K562 (cell line): ENCODE measurements around the gene CALU. TPM values are rescaled to one million over a fixed set of nuclear protein-coding genes. Genes with fewer than 3 reads are reported as not detected.
A peak's percentile ranks its signal among the peaks of the same experiment; 100 is the strongest.

ENCODE experiments used
- ATAC-seq: fragments of 200-7000 bp; cut with Tn5 transposase; 3 replicates; pipeline ENCODE4 v1.9.1; 2020; ENCODE audit warnings: moderate library complexity
- BruUV-seq: library from RNA; stranded (reverse); fragments of 400-500 nt; replicated peaks from 2 replicates; lab custom pipeline; 2021; lab: Mats Ljungman, UMichigan
- CTCF ChIA-PET: fragments of 300-600 bp; formaldehyde crosslinking; extraction: SDS; loops from one replicate; lab custom pipeline; 2021; ENCODE audit warnings: low intra/inter-chr PET ratio; lab: Yijun Ruan, JAX
- POLR2A ChIA-PET: fragments of 300-600, 350-650 bp; sonication (Branson Sonifier 250); formaldehyde crosslinking; extraction: SDS; loops from one replicate; lab custom pipeline; 2021; ENCODE audit warnings: antibody characterized with exemption, inconsistent platforms; lab: Yijun Ruan, JAX
- DNase-seq, 4 experiments: peaks; one replicate each; pipeline versions ENCODE4 v3.0.0 to v3.0.0-alpha.2; 2011 to 2018; ENCODE audit warnings: low spot score in 3 of 4, mixed read lengths in 3 of 4; ENCODE audit errors: extremely low read depth in 1 of 4
- FAIRE-seq: peaks from 2 replicates; lab custom pipeline; 2011; peaks lifted over from hg19 to GRCh38; lab: Jason Lieb, UNC
- H2AFZ ChIP-seq: 2 replicates; pipeline ENCODE4 v1.6.0; 2011; ENCODE audit warnings: low read depth, low read length, control low read depth, inconsistent platforms
- H3K27ac ChIP-seq: fragments of 200-600 bp; 3 replicates; pipeline ENCODE4 v1.8.0; 2011; ENCODE audit warnings: low read depth, mild to moderate bottlenecking, control low read depth, inconsistent platforms, low read length, moderate library complexity, mixed read lengths; ENCODE audit errors: extremely low read depth
- H3K27me3 ChIP-seq, 2 experiments: fragments of 300-600 bp in 1 of 2; 2 replicates in 1 of 2; 3 replicates in 1 of 2; pipeline versions ENCODE4 v1.6.0 to v1.8.0; 2011; ENCODE audit warnings: inconsistent platforms in 2 of 2, low read length in 2 of 2, mild to moderate bottlenecking in 1 of 2, mixed read lengths in 1 of 2, moderate library complexity in 1 of 2; ENCODE audit not compliant: control insufficient read depth in 2 of 2, insufficient read depth in 2 of 2
- H3K36me3 ChIP-seq: fragments of 300-600 bp; 3 replicates; pipeline ENCODE4 v1.8.0; 2011; ENCODE audit warnings: mild to moderate bottlenecking, low read length, inconsistent platforms; ENCODE audit not compliant: control insufficient read depth, insufficient read depth
- H3K4me1 ChIP-seq, 2 experiments: fragments of 200-600 bp in 1 of 2; replicated peaks in 1 of 2; 2 replicates in 1 of 2; 3 replicates in 1 of 2; pipeline versions ENCODE4 v1.5.1 to v1.8.0; 2011; ENCODE audit warnings: inconsistent platforms in 2 of 2, low read length in 2 of 2, mild to moderate bottlenecking in 1 of 2, mixed read lengths in 1 of 2, moderate library complexity in 1 of 2; ENCODE audit not compliant: control insufficient read depth in 2 of 2, insufficient read depth in 2 of 2
- H3K4me2 ChIP-seq: 2 replicates; pipeline ENCODE4 v1.6.1; 2011; ENCODE audit warnings: low read length, control low read depth, inconsistent platforms, mixed read lengths; ENCODE audit not compliant: insufficient read depth
- H3K4me3 ChIP-seq: fragments of 200-600 bp; sonication (generic), shearing (Covaris generic); 2 replicates; pipeline ENCODE4 v1.5.1; 2016; ENCODE audit warnings: control low read depth, inconsistent platforms
- H3K79me2 ChIP-seq: fragments of 200-600 bp; 3 replicates; pipeline ENCODE4 v1.8.0; 2011; ENCODE audit warnings: low read length, inconsistent platforms; ENCODE audit not compliant: control insufficient read depth, insufficient read depth
- H3K9ac ChIP-seq, 2 experiments: 2 replicates each; pipeline versions ENCODE4 v1.6.0 to v1.6.1; 2011; ENCODE audit warnings: low read depth in 2 of 2, low read length in 2 of 2, control low read depth in 1 of 2, inconsistent platforms in 1 of 2, mild to moderate bottlenecking in 1 of 2, mixed read lengths in 1 of 2; ENCODE audit not compliant: insufficient read depth in 1 of 2
- H3K9me1 ChIP-seq: one replicate; pipeline ENCODE4 v1.6.0; 2011; ENCODE audit warnings: inconsistent platforms, mild to moderate bottlenecking, low read length, moderate library complexity; ENCODE audit not compliant: control insufficient read depth, insufficient read depth
- H3K9me3 ChIP-seq: replicated peaks from 2 replicates; pipeline ENCODE4 v1.5.1; 2011; ENCODE audit warnings: low read depth, low read length, inconsistent platforms; ENCODE audit not compliant: control insufficient read depth, insufficient read depth
- H4K20me1 ChIP-seq: replicated peaks from 2 replicates; pipeline ENCODE4 v1.6.1; 2011; ENCODE audit warnings: low read length, inconsistent platforms, mixed read lengths; ENCODE audit not compliant: control insufficient read depth, insufficient read depth
- CCAR2 ChIP-seq: fragments of 200-400 bp; formaldehyde crosslinking; IDR thresholded peaks from 2 replicates; pipeline ENCODE4 v1.6.1; 2017; ENCODE audit warnings: mild to moderate bottlenecking, low read depth, low read length
- EHMT2 ChIP-seq: fragments of 450-650 bp; IDR thresholded peaks from 2 replicates; pipeline ENCODE4 v1.6.1; 2018; ENCODE audit warnings: antibody characterized with exemption
- FIP1L1 ChIP-seq: fragments of 200-400 bp; formaldehyde crosslinking; IDR thresholded peaks from 2 replicates; pipeline ENCODE4 v1.6.1; 2018; ENCODE audit warnings: mild to moderate bottlenecking, low read depth, low read length; ENCODE audit not compliant: poor library complexity, severe bottlenecking
- RUNX1 ChIP-seq: sonication (generic); IDR thresholded peaks from 2 replicates; pipeline ENCODE4 v1.6.1; 2016; ENCODE audit warnings: antibody characterized with exemption, low read depth
- SRSF9 ChIP-seq: fragments of 200-400 bp; formaldehyde crosslinking; IDR thresholded peaks from 2 replicates; pipeline ENCODE4 v1.6.1; 2017; ENCODE audit warnings: low read depth, low read length, borderline replicate concordance
- WHSC1 ChIP-seq: IDR thresholded peaks from one replicate; pipeline ENCODE4 v1.6.1; 2012; ENCODE audit warnings: low read length, control low read depth, inconsistent platforms
- ZNF212 ChIP-seq: fragments of 450-650 bp; formaldehyde crosslinking; IDR thresholded peaks from 2 replicates; pipeline ENCODE4 v1.4.0; 2020; ENCODE audit warnings: mild to moderate bottlenecking
- WGBS: fragments of 100-300 bp; shearing (Covaris generic); methylation state at CpG from one replicate; pipeline ENCODE4 v1.1.6; 2016; ENCODE audit warnings: low coverage, mixed read lengths; ENCODE audit not compliant: insufficient coverage; ENCODE audit errors: missing lambda C conversion rate; 5-methylcytosine and 5-hydroxymethylcytosine counted together
- in situ Hi-C: fragments of 300-500 bp; cut with MboI; formaldehyde crosslinking; loops from 4 replicates; pipeline ENCODE4 v1.15.0; 2018; ENCODE audit warnings: inconsistent platforms, mixed read lengths
- intact Hi-C: fragments of 100-400 bp; cut with micrococcal nuclease; formaldehyde crosslinking; loops from 2 replicates; pipeline ENCODE4 v1.14.2; 2022
- polyA plus RNA-seq, 8 experiments: library from polyadenylated mRNA; depleted of rRNA in 4 of 8; stranded (reverse) in 5 of 8; unstranded in 3 of 8; fragments of >200 nt; fragmentation: Nextera tagmentation in 2 of 8; fragmentation: Illumina TruSeq in 1 of 8; extraction: Ambion mirVana in 2 of 8; extraction: Trizol in 1 of 8; gene quantifications; 2 replicates each; pipeline versions ENCODE4 v1.2.1 to v1.2.3, GENCODE V29; 2011 to 2014; ENCODE audit warnings: inconsistent platforms in 1 of 8, missing spikeins in 1 of 8
- total RNA-seq, 7 experiments: library from RNA; depleted of rRNA in 6 of 7; stranded (reverse); fragments of >200 nt in 6 of 7; fragmentation: Illumina TruSeq in 2 of 7; extraction: Trizol in 2 of 7; gene quantifications; 2 replicates each; pipeline versions ENCODE4 v1.2.1 to v1.2.3, GENCODE V29; 2011 to 2021; ENCODE audit warnings: low replicate concordance in 1 of 7
- TF ChIP-seq, protein P1 (sequence below): sonication (generic); formaldehyde crosslinking; IDR thresholded peaks from 2 replicates; pipeline ENCODE4 v1.8.1; 2023; ENCODE audit warnings: mild to moderate bottlenecking, missing genetic modification reagents, moderate library complexity
- TF ChIP-seq, protein P2 (sequence below): fragments of 450-650 bp; IDR thresholded peaks from one replicate; pipeline ENCODE4 v1.6.1; 2018; ENCODE audit warnings: mild to moderate bottlenecking, moderate library complexity; ENCODE audit not compliant: partially characterized antibody
- TF ChIP-seq, protein P3 (sequence below): fragments of 250-450 bp; sonication (Bioruptor Pico); IDR thresholded peaks from 2 replicates; pipeline ENCODE4 v1.4.0; 2020; ENCODE audit warnings: mild to moderate bottlenecking, moderate library complexity
- TF ChIP-seq, protein P4 (sequence below): fragments of 200-800 bp; sonication (Bioruptor generic); IDR thresholded peaks from 2 replicates; pipeline ENCODE4 v1.6.1; 2016; ENCODE audit warnings: missing genetic modification characterization, missing compliant biosample characterization

Gene CALU
- total and polyA plus RNA-seq, 9 of the 15 experiments (the other 6 are each of a cell fraction or from before 2014, with no cell fraction given) = 166 to 286 (median 215) TPM

DNA sequence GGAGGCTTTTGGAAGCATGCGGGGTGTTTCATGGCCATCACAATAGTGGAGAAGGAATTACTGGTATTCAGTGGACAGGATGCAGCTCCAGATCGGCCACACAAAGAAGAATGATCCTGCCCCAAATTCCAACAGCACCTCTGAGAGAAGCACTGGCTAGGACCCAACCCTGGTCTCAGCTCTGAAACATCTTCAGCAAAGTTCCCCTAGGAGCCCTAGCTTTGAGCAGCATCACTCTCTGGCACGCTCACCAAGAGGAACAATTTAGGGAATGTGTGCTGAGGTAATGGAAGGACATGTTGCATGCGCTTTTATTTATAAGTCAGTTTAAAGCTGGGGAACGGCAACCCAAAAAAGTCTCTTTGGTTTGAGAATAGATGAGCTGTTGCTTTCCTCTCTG, 42.0 kb downstream of the CALU start:
- Histone ChIP-seq H3K9me3 (no peaks in the 10 kb centered on the region), H3K9me1 (no peaks in the 10 kb centered on the region), H3K4me1 (peaks cover 5 to 22% of the 10 kb centered on the region in 2 experiments; a peak in 4 of 5 replicates), H4K20me1 (no peaks in the 10 kb centered on the region), H3K79me2 (no peaks in the 10 kb centered on the region), H2AFZ (peak overlapping the region; percentile 29; the same call in 1 of the 2 replicates), H3K27me3 (no peaks in the 10 kb centered on the region; a peak in 1 of 5 replicates), H3K4me3 (no peak overlapping the region), H3K36me3 (no peaks in the 10 kb centered on the region), H3K9ac (no peak overlapping the region), H3K4me2 (no peak overlapping the region), H3K27ac (no peak overlapping the region)
- ATAC-seq (no peak), DNase-seq (no peak), FAIRE-seq (no peak)
- POLR2A ChIA-PET = interaction anchor here (0.7 to 3.1 kb wide), 7 partner anchors 8 to 52 kb away, joined by 3 to 18 read pairs (median 4); partner anchors contain the start of gene CALU
- 69% methylated on average over 5 of the region's 5 CpGs for WGBS
- in situ Hi-C loops = no loop called here
- no TSS peak for BruUV-seq
- CTCF ChIA-PET = no interaction called here
- intact Hi-C loops = loop anchor here (5.0 kb wide), 1 partner anchor 81 kb away; the partner anchor contains the start of gene ATP6V1F
- TF ChIP-seq RUNX1 = no peak
- TF ChIP-seq, protein P1, sequence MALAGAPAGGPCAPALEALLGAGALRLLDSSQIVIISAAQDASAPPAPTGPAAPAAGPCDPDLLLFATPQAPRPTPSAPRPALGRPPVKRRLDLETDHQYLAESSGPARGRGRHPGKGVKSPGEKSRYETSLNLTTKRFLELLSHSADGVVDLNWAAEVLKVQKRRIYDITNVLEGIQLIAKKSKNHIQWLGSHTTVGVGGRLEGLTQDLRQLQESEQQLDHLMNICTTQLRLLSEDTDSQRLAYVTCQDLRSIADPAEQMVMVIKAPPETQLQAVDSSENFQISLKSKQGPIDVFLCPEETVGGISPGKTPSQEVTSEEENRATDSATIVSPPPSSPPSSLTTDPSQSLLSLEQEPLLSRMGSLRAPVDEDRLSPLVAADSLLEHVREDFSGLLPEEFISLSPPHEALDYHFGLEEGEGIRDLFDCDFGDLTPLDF (CRISPR knock-in tag) = no peak
- TF ChIP-seq, protein P2, sequence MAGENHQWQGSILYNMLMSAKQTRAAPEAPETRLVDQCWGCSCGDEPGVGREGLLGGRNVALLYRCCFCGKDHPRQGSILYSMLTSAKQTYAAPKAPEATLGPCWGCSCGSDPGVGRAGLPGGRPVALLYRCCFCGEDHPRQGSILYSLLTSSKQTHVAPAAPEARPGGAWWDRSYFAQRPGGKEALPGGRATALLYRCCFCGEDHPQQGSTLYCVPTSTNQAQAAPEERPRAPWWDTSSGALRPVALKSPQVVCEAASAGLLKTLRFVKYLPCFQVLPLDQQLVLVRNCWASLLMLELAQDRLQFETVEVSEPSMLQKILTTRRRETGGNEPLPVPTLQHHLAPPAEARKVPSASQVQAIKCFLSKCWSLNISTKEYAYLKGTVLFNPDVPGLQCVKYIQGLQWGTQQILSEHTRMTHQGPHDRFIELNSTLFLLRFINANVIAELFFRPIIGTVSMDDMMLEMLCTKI = no peak
- TF ChIP-seq, protein P3, sequence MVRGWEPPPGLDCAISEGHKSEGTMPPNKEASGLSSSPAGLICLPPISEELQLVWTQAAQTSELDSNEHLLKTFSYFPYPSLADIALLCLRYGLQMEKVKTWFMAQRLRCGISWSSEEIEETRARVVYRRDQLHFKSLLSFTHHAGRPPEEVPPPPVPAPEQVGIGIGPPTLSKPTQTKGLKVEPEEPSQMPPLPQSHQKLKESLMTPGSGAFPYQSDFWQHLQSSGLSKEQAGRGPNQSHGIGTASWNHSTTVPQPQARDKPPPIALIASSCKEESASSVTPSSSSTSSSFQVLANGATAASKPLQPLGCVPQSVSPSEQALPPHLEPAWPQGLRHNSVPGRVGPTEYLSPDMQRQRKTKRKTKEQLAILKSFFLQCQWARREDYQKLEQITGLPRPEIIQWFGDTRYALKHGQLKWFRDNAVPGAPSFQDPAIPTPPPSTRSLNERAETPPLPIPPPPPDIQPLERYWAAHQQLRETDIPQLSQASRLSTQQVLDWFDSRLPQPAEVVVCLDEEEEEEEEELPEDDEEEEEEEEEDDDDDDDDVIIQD (CRISPR knock-in tag) = no peak
- TF ChIP-seq WHSC1 = no peak
- TF ChIP-seq SRSF9 = no peak
- TF ChIP-seq ZNF212 (CRISPR knock-in tag) = no peak
- no peak for TF ChIP-seq CCAR2
- no peak for TF ChIP-seq FIP1L1
- no peak for TF ChIP-seq EHMT2
- TF ChIP-seq, protein P4, sequence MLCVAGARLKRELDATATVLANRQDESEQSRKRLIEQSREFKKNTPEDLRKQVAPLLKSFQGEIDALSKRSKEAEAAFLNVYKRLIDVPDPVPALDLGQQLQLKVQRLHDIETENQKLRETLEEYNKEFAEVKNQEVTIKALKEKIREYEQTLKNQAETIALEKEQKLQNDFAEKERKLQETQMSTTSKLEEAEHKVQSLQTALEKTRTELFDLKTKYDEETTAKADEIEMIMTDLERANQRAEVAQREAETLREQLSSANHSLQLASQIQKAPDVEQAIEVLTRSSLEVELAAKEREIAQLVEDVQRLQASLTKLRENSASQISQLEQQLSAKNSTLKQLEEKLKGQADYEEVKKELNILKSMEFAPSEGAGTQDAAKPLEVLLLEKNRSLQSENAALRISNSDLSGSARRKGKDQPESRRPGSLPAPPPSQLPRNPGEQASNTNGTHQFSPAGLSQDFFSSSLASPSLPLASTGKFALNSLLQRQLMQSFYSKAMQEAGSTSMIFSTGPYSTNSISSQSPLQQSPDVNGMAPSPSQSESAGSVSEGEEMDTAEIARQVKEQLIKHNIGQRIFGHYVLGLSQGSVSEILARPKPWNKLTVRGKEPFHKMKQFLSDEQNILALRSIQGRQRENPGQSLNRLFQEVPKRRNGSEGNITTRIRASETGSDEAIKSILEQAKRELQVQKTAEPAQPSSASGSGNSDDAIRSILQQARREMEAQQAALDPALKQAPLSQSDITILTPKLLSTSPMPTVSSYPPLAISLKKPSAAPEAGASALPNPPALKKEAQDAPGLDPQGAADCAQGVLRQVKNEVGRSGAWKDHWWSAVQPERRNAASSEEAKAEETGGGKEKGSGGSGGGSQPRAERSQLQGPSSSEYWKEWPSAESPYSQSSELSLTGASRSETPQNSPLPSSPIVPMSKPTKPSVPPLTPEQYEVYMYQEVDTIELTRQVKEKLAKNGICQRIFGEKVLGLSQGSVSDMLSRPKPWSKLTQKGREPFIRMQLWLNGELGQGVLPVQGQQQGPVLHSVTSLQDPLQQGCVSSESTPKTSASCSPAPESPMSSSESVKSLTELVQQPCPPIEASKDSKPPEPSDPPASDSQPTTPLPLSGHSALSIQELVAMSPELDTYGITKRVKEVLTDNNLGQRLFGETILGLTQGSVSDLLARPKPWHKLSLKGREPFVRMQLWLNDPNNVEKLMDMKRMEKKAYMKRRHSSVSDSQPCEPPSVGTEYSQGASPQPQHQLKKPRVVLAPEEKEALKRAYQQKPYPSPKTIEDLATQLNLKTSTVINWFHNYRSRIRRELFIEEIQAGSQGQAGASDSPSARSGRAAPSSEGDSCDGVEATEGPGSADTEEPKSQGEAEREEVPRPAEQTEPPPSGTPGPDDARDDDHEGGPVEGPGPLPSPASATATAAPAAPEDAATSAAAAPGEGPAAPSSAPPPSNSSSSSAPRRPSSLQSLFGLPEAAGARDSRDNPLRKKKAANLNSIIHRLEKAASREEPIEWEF = no peak
